ENCODE measurements around the gene ATF1. TPM values are rescaled to one million over a fixed set of nuclear protein-coding genes. Genes with fewer than 3 reads are reported as not detected.
"Not testable (repeated sequence)": the region's sequence is repeated elsewhere in the genome, so short reads cannot be mapped to it uniquely, and the experiment has no call there.

Gene ATF1
- total RNA-seq, 1 donor from 2014 or later = 20.9 TPM

DNA sequence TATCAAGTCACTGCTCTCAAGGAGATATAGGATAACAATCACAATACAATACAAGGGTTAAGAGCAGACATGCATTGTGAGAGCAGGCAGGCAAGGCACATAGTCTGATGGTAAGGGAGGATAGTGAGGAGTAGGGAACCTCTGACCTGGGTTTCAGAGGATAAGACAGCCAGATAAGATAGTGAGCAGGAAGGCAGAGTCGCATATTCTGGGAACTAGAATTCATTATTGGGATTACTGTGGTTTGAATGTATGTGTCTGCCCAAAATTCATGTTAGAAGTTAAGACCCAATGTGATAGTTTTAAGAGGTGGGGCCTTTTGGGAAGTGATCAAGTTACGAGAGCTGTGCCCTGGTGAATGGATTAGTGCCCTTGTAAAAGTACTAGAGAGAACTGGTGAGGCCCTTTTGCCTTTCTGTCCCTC, 14.4 kb upstream of the ATF1 start:
- H3K36me3 ChIP-seq (ENCODE audit: control insufficient read depth in 3 of 3, insufficient read depth in 3 of 3, low read length in 3 of 3) = peaks cover 7 to 31% (median 21%) of the 10 kb centered on the region in 3 donors
- H3K27me3 ChIP-seq (ENCODE audit: control insufficient read depth in 3 of 3, insufficient read depth in 3 of 3, low read length in 3 of 3) = no peaks in the 10 kb centered on the region
- H3K9me3 ChIP-seq (ENCODE audit: control insufficient read depth in 3 of 3, low read length in 3 of 3) = no peaks in the 10 kb centered on the region
- H3K27ac ChIP-seq (ENCODE audit: low read depth, low read length) = peak overlapping the region; percentile 55
- peaks cover 0 to 14% (median 11%) of the 10 kb centered on the region in 3 donors for H3K4me1 ChIP-seq (ENCODE audit: control insufficient read depth in 3 of 3, insufficient read depth in 3 of 3, low read length in 3 of 3)
- no peak overlapping the region for H3K4me3 ChIP-seq (ENCODE audit: low read length in 3 of 3)
- H3K9ac ChIP-seq (ENCODE audit: low read depth in 1 of 3, low read length in 3 of 3) = no peak overlapping the region

DNA sequence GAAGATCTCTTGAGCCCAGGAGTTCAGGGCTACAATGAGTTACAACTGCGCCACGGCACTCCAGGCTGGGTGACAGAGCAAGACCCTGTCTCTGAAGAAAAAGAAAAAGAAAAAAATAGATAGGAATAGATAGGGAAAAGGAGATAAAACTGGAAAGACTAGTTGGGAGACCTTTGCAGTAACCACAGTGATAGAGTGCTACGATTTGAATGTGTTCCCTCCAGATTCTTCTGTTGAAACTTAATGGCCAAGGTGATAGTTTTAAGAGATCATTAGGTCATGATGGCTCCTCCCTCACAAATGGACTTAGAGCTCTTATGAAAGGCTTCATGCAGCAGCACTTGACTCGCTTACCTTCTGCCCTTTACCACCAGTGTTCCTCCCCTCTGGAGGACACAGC, 13.5 kb upstream of the ATF1 start:
- no peaks in the 10 kb centered on the region for H3K27me3 ChIP-seq (ENCODE audit: control insufficient read depth in 3 of 3, insufficient read depth in 3 of 3, low read length in 3 of 3)
- H3K4me3 ChIP-seq (ENCODE audit: low read length in 3 of 3) = no peak overlapping the region
- H3K9ac ChIP-seq (ENCODE audit: low read depth in 1 of 3, low read length in 3 of 3) = no peak overlapping the region
- no peaks in the 10 kb centered on the region for H3K9me3 ChIP-seq (ENCODE audit: control insufficient read depth in 3 of 3, low read length in 3 of 3)
- peaks cover 0 to 25% (median 14%) of the 10 kb centered on the region in 3 donors for H3K36me3 ChIP-seq (ENCODE audit: control insufficient read depth in 3 of 3, insufficient read depth in 3 of 3, low read length in 3 of 3)
- peaks cover 0 to 14% (median 11%) of the 10 kb centered on the region in 3 donors for H3K4me1 ChIP-seq (ENCODE audit: control insufficient read depth in 3 of 3, insufficient read depth in 3 of 3, low read length in 3 of 3)
- no peak overlapping the region for H3K27ac ChIP-seq (ENCODE audit: low read depth, low read length)

DNA sequence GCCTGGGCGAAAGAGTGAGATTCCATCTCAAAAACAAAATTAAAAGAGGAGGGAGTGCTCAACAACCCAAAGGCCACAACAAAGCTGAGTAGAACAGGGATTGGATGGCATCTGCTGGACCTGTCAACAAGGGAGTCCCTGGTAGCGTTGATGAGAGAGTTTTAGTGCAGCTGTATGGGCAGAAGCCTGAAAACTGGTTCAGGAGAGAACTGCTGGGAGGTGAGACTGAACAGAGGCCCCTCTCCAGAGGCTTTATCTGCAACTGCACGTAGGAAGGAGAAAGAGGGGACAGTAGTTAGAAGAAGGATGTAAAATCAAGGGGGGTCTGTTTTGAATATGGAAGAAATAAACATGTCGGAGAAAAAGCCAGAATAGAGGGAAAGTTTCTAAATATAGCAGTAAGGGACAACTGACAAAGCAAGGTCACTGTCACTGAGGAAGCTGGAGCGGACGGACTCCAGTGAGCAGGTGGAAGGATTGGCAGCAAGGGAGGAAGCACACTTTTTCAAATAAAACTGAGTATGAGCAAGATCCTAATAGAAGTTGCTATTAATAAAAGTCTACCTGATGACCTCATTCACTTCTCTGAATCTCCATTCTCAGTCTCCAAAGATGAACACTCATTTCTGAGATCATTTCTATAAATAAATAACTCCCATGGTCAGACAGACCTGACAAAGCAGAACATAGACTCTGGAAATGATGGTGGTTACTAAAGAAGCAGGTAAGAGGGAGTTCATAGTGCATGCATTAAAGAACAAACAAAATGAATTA, 11.8 kb upstream of the ATF1 start:
- H3K9ac ChIP-seq (ENCODE audit: low read depth in 1 of 3, low read length in 3 of 3) = peak overlapping the region in 2 of 3 donors; percentile 47 to 68
- H3K27ac ChIP-seq (ENCODE audit: low read depth, low read length) = peak overlapping the region; percentile 95
- H3K9me3 ChIP-seq (ENCODE audit: control insufficient read depth in 3 of 3, low read length in 3 of 3) = no peaks in the 10 kb centered on the region
- H3K27me3 ChIP-seq (ENCODE audit: control insufficient read depth in 3 of 3, insufficient read depth in 3 of 3, low read length in 3 of 3) = no peaks in the 10 kb centered on the region
- peak overlapping the region in 1 of 3 donors; percentile 24 for H3K4me3 ChIP-seq (ENCODE audit: low read length in 3 of 3)
- H3K36me3 ChIP-seq (ENCODE audit: control insufficient read depth in 3 of 3, insufficient read depth in 3 of 3, low read length in 3 of 3) = peaks cover 0 to 14% (median 7%) of the 10 kb centered on the region in 3 donors
- H3K4me1 ChIP-seq (ENCODE audit: control insufficient read depth in 3 of 3, insufficient read depth in 3 of 3, low read length in 3 of 3) = peaks cover 0 to 14% (median 11%) of the 10 kb centered on the region in 3 donors

- no peak overlapping the region for H3K4me3 ChIP-seq (ENCODE audit: low read length in 3 of 3)
- H3K27ac ChIP-seq (ENCODE audit: low read depth, low read length) = peak overlapping the region; percentile 95
- peaks cover 0 to 14% (median 11%) of the 10 kb centered on the region in 3 donors for H3K4me1 ChIP-seq (ENCODE audit: control insufficient read depth in 3 of 3, insufficient read depth in 3 of 3, low read length in 3 of 3)
- peak overlapping the region in 2 of 3 donors; percentile 10 to 68 for H3K9ac ChIP-seq (ENCODE audit: low read depth in 1 of 3, low read length in 3 of 3)
- no peaks in the 10 kb centered on the region for H3K9me3 ChIP-seq (ENCODE audit: control insufficient read depth in 3 of 3, low read length in 3 of 3)
- peaks cover 0 to 6% (median 4%) of the 10 kb centered on the region in 3 donors for H3K36me3 ChIP-seq (ENCODE audit: control insufficient read depth in 3 of 3, insufficient read depth in 3 of 3, low read length in 3 of 3)
- no peaks in the 10 kb centered on the region for H3K27me3 ChIP-seq (ENCODE audit: control insufficient read depth in 3 of 3, insufficient read depth in 3 of 3, low read length in 3 of 3)
Observed at GRCh38 chr12:50753232-50753769, 10.6 kb upstream of the ATF1 start.

DNA sequence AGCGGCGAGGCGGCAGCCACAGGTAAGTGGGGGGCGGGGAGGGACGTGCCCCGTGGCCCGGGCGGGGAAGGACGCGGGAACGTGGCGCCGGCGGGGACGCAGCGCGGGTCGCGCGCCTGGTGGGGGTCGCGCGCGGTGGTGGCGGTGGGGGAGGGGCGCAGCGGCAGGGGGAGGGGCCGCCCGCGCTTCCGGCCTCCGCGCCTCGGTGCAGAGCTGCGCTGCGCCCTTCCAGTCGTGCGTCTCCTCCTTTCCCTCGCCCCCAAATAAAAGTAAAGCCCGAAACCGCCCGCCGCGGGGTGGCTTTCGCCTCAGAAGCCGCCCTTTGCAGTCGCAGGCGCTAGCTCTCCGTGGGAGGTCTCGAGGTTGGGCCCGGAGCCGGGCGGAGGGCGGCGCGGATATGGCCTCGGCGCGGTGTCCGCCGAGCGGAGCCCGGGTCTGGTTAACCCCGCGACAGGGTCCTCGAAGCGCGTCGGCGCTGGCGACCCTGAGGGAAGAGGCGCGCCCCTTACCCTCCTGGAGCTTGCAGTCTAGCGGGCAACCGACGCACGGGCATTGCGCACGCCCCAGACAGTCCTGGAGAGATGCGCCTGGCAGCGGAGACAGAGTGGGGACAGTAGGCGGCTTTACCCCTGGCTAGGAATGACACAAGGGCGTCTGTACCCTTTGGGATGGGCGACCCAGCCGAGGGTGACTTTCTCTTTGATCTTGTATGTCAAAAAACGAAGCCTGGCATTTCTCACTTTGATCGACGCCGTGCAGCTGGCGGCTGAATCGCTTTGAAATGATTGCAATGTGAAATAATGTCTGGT, 589 bp downstream of the ATF1 start:
- Histone ChIP-seq H3K36me3 (ENCODE audit: control insufficient read depth in 3 of 3, insufficient read depth in 3 of 3, low read length in 3 of 3) (no peaks in the 10 kb centered on the region), H3K4me3 (ENCODE audit: low read length in 3 of 3) (peak overlapping the region; percentile 90 to 97 (median 96)), H3K9me3 (ENCODE audit: control insufficient read depth in 3 of 3, low read length in 3 of 3) (no peaks in the 10 kb centered on the region), H3K9ac (ENCODE audit: low read depth in 1 of 3, low read length in 3 of 3) (peak overlapping the region; percentile 86 to 91 (median 91)), H3K4me1 (ENCODE audit: control insufficient read depth in 3 of 3, insufficient read depth in 3 of 3, low read length in 3 of 3) (peaks cover 11 to 27% (median 19%) of the 10 kb centered on the region in 3 donors), H3K27ac (ENCODE audit: low read depth, low read length) (peak overlapping the region; percentile 99), H3K27me3 (ENCODE audit: control insufficient read depth in 3 of 3, insufficient read depth in 3 of 3, low read length in 3 of 3) (no peaks in the 10 kb centered on the region)

DNA sequence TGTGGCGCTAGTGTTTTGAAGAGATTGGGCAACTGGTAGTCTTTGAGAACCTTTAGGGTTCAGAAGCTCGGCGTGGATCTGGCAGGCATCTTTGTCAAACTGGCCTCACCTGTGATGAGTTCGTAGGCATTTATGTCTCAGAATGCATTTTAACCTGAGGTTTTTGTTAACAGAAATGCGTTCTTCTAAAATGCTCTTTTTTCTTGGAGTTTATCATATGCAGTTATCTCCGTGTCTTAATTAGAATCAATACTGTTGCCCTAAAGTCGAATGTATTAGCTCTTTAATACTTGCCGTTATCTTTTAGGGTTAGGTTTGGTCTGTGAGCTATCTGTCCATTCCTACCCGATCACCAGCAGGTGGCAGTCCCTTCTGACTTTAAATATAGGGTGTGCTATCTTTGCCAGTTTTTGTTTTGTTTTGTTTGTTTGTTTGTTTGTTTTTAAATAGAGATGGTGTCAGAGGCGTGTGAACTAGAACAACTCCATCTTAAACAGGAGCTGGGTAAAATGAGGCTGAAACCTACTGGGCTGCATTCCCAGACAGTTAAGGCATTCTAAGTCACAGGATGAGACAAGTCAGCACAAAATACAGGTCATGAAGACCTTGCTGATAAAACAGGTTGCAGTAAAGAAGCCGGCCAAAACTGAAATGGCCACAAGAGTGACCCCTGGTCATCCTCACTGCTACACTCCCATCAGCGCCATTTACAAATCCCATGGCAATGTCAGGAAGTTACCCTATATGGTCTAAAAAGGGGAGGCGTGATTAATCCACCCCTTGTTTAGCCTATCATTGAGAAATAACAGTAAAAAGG, 1.4 kb downstream of the ATF1 start:
- H3K27ac ChIP-seq (ENCODE audit: low read depth, low read length) = peak overlapping the region; percentile 99
- peak overlapping the region; percentile 90 to 97 (median 96) for H3K4me3 ChIP-seq (ENCODE audit: low read length in 3 of 3)
- peaks cover 11 to 27% (median 19%) of the 10 kb centered on the region in 3 donors for H3K4me1 ChIP-seq (ENCODE audit: control insufficient read depth in 3 of 3, insufficient read depth in 3 of 3, low read length in 3 of 3)

DNA sequence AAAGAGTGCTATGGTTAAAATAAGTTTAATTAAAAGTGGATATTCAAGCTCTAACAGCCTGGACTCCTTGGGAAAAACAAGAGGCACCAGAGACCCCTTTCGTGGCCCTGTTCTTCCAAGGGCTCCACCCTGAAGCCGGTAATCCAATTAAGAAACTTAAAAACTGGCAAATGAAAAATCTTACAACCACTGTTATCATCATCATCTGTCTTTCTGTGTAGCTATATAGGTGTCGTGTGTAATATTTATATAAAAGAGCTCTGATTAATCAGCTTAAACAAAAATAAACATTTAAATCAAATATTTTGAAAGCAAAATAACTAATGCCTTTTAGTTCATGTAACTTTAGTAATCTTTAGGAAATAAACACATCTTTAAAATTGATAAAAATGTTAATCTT, 4.5 kb downstream of the ATF1 start:
- no peak overlapping the region for H3K27ac ChIP-seq (ENCODE audit: low read depth, low read length)
- no peaks in the 10 kb centered on the region for H3K27me3 ChIP-seq (ENCODE audit: control insufficient read depth in 3 of 3, insufficient read depth in 3 of 3, low read length in 3 of 3)
- no peaks in the 10 kb centered on the region for H3K36me3 ChIP-seq (ENCODE audit: control insufficient read depth in 3 of 3, insufficient read depth in 3 of 3, low read length in 3 of 3)
- no peak overlapping the region for H3K9ac ChIP-seq (ENCODE audit: low read depth in 1 of 3, low read length in 3 of 3)
- H3K4me1 ChIP-seq (ENCODE audit: control insufficient read depth in 3 of 3, insufficient read depth in 3 of 3, low read length in 3 of 3) = peaks cover 11 to 27% (median 17%) of the 10 kb centered on the region in 3 donors
- H3K4me3 ChIP-seq (ENCODE audit: low read length in 3 of 3) = no peak overlapping the region
- H3K9me3 ChIP-seq (ENCODE audit: control insufficient read depth in 3 of 3, low read length in 3 of 3) = no peaks in the 10 kb centered on the region

More for the DNA sequence above, 1.4 kb downstream of the ATF1 start:
- no peaks in the 10 kb centered on the region for H3K36me3 ChIP-seq (ENCODE audit: control insufficient read depth in 3 of 3, insufficient read depth in 3 of 3, low read length in 3 of 3)
- peak overlapping the region; percentile 86 to 91 (median 91) for H3K9ac ChIP-seq (ENCODE audit: low read depth in 1 of 3, low read length in 3 of 3)
- H3K9me3 ChIP-seq (ENCODE audit: control insufficient read depth in 3 of 3, low read length in 3 of 3) = no peaks in the 10 kb centered on the region
- H3K27me3 ChIP-seq (ENCODE audit: control insufficient read depth in 3 of 3, insufficient read depth in 3 of 3, low read length in 3 of 3) = no peaks in the 10 kb centered on the region

- H3K4me3 ChIP-seq (ENCODE audit: low read length in 3 of 3); H3K27ac ChIP-seq (ENCODE audit: low read depth, low read length); H3K9me3 ChIP-seq (ENCODE audit: control insufficient read depth in 3 of 3, low read length in 3 of 3); H3K9ac ChIP-seq (ENCODE audit: low read depth in 1 of 3, low read length in 3 of 3); H3K36me3 ChIP-seq (ENCODE audit: control insufficient read depth in 3 of 3, insufficient read depth in 3 of 3, low read length in 3 of 3); H3K27me3 ChIP-seq (ENCODE audit: control insufficient read depth in 3 of 3, insufficient read depth in 3 of 3, low read length in 3 of 3): not testable (repeated sequence)
- H3K4me1 ChIP-seq (ENCODE audit: control insufficient read depth in 3 of 3, insufficient read depth in 3 of 3, low read length in 3 of 3) = peaks cover 15 to 27% (median 17%) of the 10 kb centered on the region in 3 donors
Observed at GRCh38 chr12:50768813-50769212, 4.9 kb downstream of the ATF1 start.

DNA sequence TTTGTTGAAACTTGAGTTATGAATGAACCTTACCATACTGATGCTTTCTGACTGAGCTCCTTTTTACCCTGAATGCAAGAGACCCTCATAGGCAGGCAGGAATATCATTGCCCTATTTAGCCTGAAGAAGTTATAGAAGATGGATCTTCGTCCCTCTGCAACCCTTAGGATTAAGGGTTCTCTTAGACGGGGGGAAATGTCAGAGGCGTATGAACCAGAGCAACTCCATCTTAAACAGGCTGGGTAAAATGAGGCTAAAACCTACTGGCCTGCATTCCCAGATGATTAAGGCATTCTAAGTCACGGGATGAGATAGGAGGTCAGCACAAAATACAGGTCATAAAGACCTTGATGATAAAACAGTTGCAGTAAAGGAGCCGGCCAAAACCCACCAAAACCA, 7.5 kb downstream of the ATF1 start:
- H3K9ac ChIP-seq (ENCODE audit: low read depth in 1 of 3, low read length in 3 of 3) = no peak overlapping the region
- no peak overlapping the region for H3K27ac ChIP-seq (ENCODE audit: low read depth, low read length)
- H3K36me3 ChIP-seq (ENCODE audit: control insufficient read depth in 3 of 3, insufficient read depth in 3 of 3, low read length in 3 of 3) = no peaks in the 10 kb centered on the region
- H3K27me3 ChIP-seq (ENCODE audit: control insufficient read depth in 3 of 3, insufficient read depth in 3 of 3, low read length in 3 of 3) = no peaks in the 10 kb centered on the region
- no peaks in the 10 kb centered on the region for H3K9me3 ChIP-seq (ENCODE audit: control insufficient read depth in 3 of 3, low read length in 3 of 3)
- no peak overlapping the region for H3K4me3 ChIP-seq (ENCODE audit: low read length in 3 of 3)
- peaks cover 5 to 9% (median 5%) of the 10 kb centered on the region in 3 donors for H3K4me1 ChIP-seq (ENCODE audit: control insufficient read depth in 3 of 3, insufficient read depth in 3 of 3, low read length in 3 of 3)

Measured in skeletal muscle tissue (tissue), 4 donors.